HEK293 (cell line): Measurements from ENCODE around the gene PDE6H.

ENCODE experiments used
- CTCF ChIA-PET: fragments of 350-600 bp; formaldehyde crosslinking; extraction: SDS; loops from one replicate; lab custom pipeline; 2021; ENCODE audit warnings: antibody characterized with exemption; lab: Yijun Ruan, JAX
- POLR2A ChIA-PET: fragments of 300-600 bp; formaldehyde crosslinking; extraction: SDS; loops from one replicate; lab custom pipeline; 2020; ENCODE audit warnings: antibody characterized with exemption, inconsistent platforms; lab: Yijun Ruan, JAX
- H3K27ac ChIP-seq: fragments of 200-500 bp; sonication (Bioruptor generic); 2 replicates; pipeline ENCODE4 v1.5.1; 2014; ENCODE audit warnings: low read depth, low read length, control low read depth, inconsistent platforms; ENCODE audit errors: extremely low read depth
- H3K36me3 ChIP-seq, 2 experiments: fragments of 200-500 bp in 1 of 2; sonication (Bioruptor generic) in 1 of 2; 1 replicate in 1 of 2; 2 replicates in 1 of 2; pipeline ENCODE4 v1.5.1; 2014 to 2017; ENCODE audit warnings: inconsistent platforms in 2 of 2, low read length in 2 of 2; ENCODE audit not compliant: control insufficient read depth in 2 of 2, insufficient read depth in 1 of 2
- H3K4me1 ChIP-seq: fragments of 200-500 bp; sonication (Bioruptor generic); 2 replicates; pipeline ENCODE4 v1.5.1; 2014; ENCODE audit warnings: mild to moderate bottlenecking, low read length, inconsistent platforms; ENCODE audit not compliant: control insufficient read depth, insufficient read depth
- H3K4me3 ChIP-seq: 2 replicates; pipeline ENCODE4 v1.5.1; 2011; ENCODE audit warnings: low read depth, mild to moderate bottlenecking, control low read depth, low read length, moderate library complexity
- H3K9me3 ChIP-seq: fragments of 200-500 bp; sonication (Bioruptor generic); 2 replicates; pipeline ENCODE4 v1.5.1; 2014; ENCODE audit warnings: low read depth, low read length, inconsistent platforms; ENCODE audit not compliant: control insufficient read depth, insufficient read depth
- FEZF1 ChIP-seq: fragments of 450-650 bp; formaldehyde crosslinking; IDR thresholded peaks from 2 replicates; pipeline ENCODE4 v1.5.1; 2016; ENCODE audit warnings: missing biosample characterization, missing genetic modification characterization
- HOXC10 ChIP-seq: sonication (generic); formaldehyde crosslinking; IDR thresholded peaks from 2 replicates; pipeline ENCODE4 v1.8.1; 2023; ENCODE audit warnings: mild to moderate bottlenecking, missing genetic modification reagents
- IKZF3 ChIP-seq: fragments of 450-650 bp; IDR thresholded peaks from 2 replicates; pipeline ENCODE4 v1.5.0; 2018; ENCODE audit warnings: missing biosample characterization, mild to moderate bottlenecking, missing genetic modification characterization, moderate library complexity
- MZF1 ChIP-seq: fragments of 450-650 bp; formaldehyde crosslinking; IDR thresholded peaks from 2 replicates; pipeline ENCODE4 v1.5.1; 2017; ENCODE audit warnings: missing biosample characterization, missing genetic modification characterization, borderline replicate concordance
- PATZ1 ChIP-seq: fragments of 450-650 bp; formaldehyde crosslinking; IDR thresholded peaks from 2 replicates; pipeline ENCODE4 v1.5.1; 2016; ENCODE audit warnings: missing biosample characterization, missing genetic modification characterization
- SP7 ChIP-seq: fragments of 450-650 bp; formaldehyde crosslinking; IDR thresholded peaks from 2 replicates; pipeline ENCODE4 v1.5.1; 2016; ENCODE audit warnings: missing biosample characterization, missing genetic modification characterization
- ZBTB1 ChIP-seq: fragments of 450-650 bp; formaldehyde crosslinking; IDR thresholded peaks from 2 replicates; pipeline ENCODE4 v1.5.1; 2016; ENCODE audit warnings: missing biosample characterization, missing genetic modification characterization
- ZBTB44 ChIP-seq: fragments of 450-650 bp; IDR thresholded peaks from 2 replicates; pipeline ENCODE4 v1.5.1; 2018; ENCODE audit warnings: missing biosample characterization, mild to moderate bottlenecking, missing genetic modification characterization
- ZNF133 ChIP-seq: fragments of 450-650 bp; formaldehyde crosslinking; IDR thresholded peaks from 2 replicates; pipeline ENCODE4 v1.5.1; 2016; ENCODE audit warnings: missing biosample characterization, missing genetic modification characterization
- ZNF175 ChIP-seq: fragments of 450-650 bp; formaldehyde crosslinking; IDR thresholded peaks from 2 replicates; pipeline ENCODE4 v1.5.1; 2016; ENCODE audit warnings: missing biosample characterization, missing genetic modification characterization
- ZNF274 ChIP-seq, 2 experiments: fragments of 200-500 bp in 1 of 2; fragments of 450-650 bp in 1 of 2; sonication (Bioruptor generic) in 1 of 2; formaldehyde crosslinking in 1 of 2; IDR thresholded peaks; 2 replicates each; pipeline versions ENCODE4 v1.5.1 to v1.6.1; 2014 to 2016; ENCODE audit warnings: borderline replicate concordance in 1 of 2, inconsistent platforms in 1 of 2, low read length in 1 of 2, missing biosample characterization in 1 of 2, missing genetic modification characterization in 1 of 2
- ZNF280D ChIP-seq: fragments of 450-650 bp; formaldehyde crosslinking; IDR thresholded peaks from 2 replicates; pipeline ENCODE4 v1.5.1; 2016; ENCODE audit warnings: missing biosample characterization, missing genetic modification characterization
- ZNF302 ChIP-seq: fragments of 450-650 bp; formaldehyde crosslinking; IDR thresholded peaks from 2 replicates; pipeline ENCODE4 v1.5.1; 2016; ENCODE audit warnings: missing biosample characterization, missing genetic modification characterization, low read depth
- ZNF350 ChIP-seq: fragments of 450-650 bp; formaldehyde crosslinking; IDR thresholded peaks from 2 replicates; pipeline ENCODE4 v1.5.0; 2017; ENCODE audit warnings: missing biosample characterization, mild to moderate bottlenecking, missing genetic modification characterization
- ZNF366 ChIP-seq: fragments of 450-650 bp; formaldehyde crosslinking; conservative IDR thresholded peaks from 2 replicates; pipeline ENCODE4 v1.5.1; 2016; ENCODE audit warnings: missing biosample characterization, missing genetic modification characterization
- ZNF585B ChIP-seq: fragments of 450-650 bp; formaldehyde crosslinking; IDR thresholded peaks from 2 replicates; pipeline ENCODE4 v1.5.1; 2016; ENCODE audit warnings: missing biosample characterization, missing genetic modification characterization
- ZNF596 ChIP-seq: fragments of 450-650 bp; IDR thresholded peaks from 2 replicates; pipeline ENCODE4 v1.5.0; 2018; ENCODE audit warnings: missing biosample characterization, mild to moderate bottlenecking, missing genetic modification characterization, moderate library complexity
- ZNF677 ChIP-seq: fragments of 450-650 bp; IDR thresholded peaks from 2 replicates; pipeline ENCODE4 v1.5.0; 2018; ENCODE audit warnings: missing biosample characterization, mild to moderate bottlenecking, missing genetic modification characterization, moderate library complexity
- ZNF747 ChIP-seq: fragments of 450-650 bp; formaldehyde crosslinking; IDR thresholded peaks from 2 replicates; pipeline ENCODE4 v1.5.1; 2016; ENCODE audit warnings: missing biosample characterization, missing genetic modification characterization
- ZNF776 ChIP-seq: fragments of 450-650 bp; formaldehyde crosslinking; IDR thresholded peaks from 2 replicates; pipeline ENCODE4 v1.5.0; 2017; ENCODE audit warnings: missing biosample characterization, missing genetic modification characterization, borderline replicate concordance
- ZSCAN23 ChIP-seq: fragments of 450-650 bp; formaldehyde crosslinking; IDR thresholded peaks from 2 replicates; pipeline ENCODE4 v1.5.1; 2016; ENCODE audit warnings: missing biosample characterization, missing genetic modification characterization
- ZSCAN30 ChIP-seq: fragments of 450-650 bp; IDR thresholded peaks from 2 replicates; pipeline ENCODE4 v1.5.1; 2018; ENCODE audit warnings: missing biosample characterization, mild to moderate bottlenecking, missing genetic modification characterization, moderate library complexity

PDE6H gene

GRCh38 chr12:14950982-14951746 lies 21.7 kb upstream of the PDE6H start (continued):
- TF ChIP-seq ZNF280D (no peak), ZNF585B (no peak), HOXC10 (CRISPR knock-in tag) (no peak)

- ChIA-PET POLR2A (no interaction called here), CTCF (interaction anchor here (0.7 kb wide), 2 partner anchors 23 to 65 kb away, joined by 3 to 4 read pairs; no protein-coding TSS in a partner anchor)
- Histone ChIP-seq H3K4me3 (no peak overlapping the region), H3K27ac (no peak overlapping the region), H3K9me3 (no peaks in the 10 kb centered on the region), H3K4me1 (no peaks in the 10 kb centered on the region), H3K36me3 (no peaks in the 10 kb centered on the region)
- TF ChIP-seq ZNF747 (tag by site-specific recombination) (no peak), ZSCAN23 (tag by site-specific recombination) (no peak), ZNF274 (IDR thresholded peaks at IDR 0.05; ENCODE audit: low read length) (no peak), ZNF274 (tag by site-specific recombination; IDR thresholded peaks at IDR 0.05; ENCODE audit: borderline replicate concordance) (no peak), ZBTB1 (tag by site-specific recombination) (no peak), SP7 (tag by site-specific recombination) (no peak)
These were observed 21.0 kb upstream of the PDE6H start for GRCh38 chr12:14951851-14952250.

GRCh38 chr12:14952299-14952921 lies 20.4 kb upstream of the PDE6H start:
- Histone ChIP-seq H3K4me1 (no peaks in the 10 kb centered on the region), H3K27ac (no peak overlapping the region), H3K36me3 (no peaks in the 10 kb centered on the region), H3K4me3 (no peak overlapping the region), H3K9me3 (no peaks in the 10 kb centered on the region)
- ChIA-PET CTCF (interaction anchor here (0.7 kb wide), 2 partner anchors 24 to 65 kb away, joined by 3 to 4 read pairs; no protein-coding TSS in a partner anchor), POLR2A (no interaction called here)
- TF ChIP-seq MZF1 (tag by site-specific recombination) (no peak), IKZF3 (tag by site-specific recombination) (no peak), ZNF677 (tag by site-specific recombination) (no peak), ZNF776 (tag by site-specific recombination) (no peak), ZNF175 (no peak)

- H3K4me3 ChIP-seq, result no peak overlapping the region
- ChIA-PET CTCF (no interaction called here), POLR2A (no interaction called here)
- no peak overlapping the region for H3K27ac ChIP-seq
- H3K9me3 ChIP-seq, result no peaks in the 10 kb centered on the region
- H3K36me3 ChIP-seq, result no peaks in the 10 kb centered on the region
- H3K4me1 ChIP-seq, result no peaks in the 10 kb centered on the region
- TF ChIP-seq PATZ1 (tag by site-specific recombination) (no peak), ZNF366 (tag by site-specific recombination) (peak; percentile 77), ZSCAN30 (no peak), ZNF133 (tag by site-specific recombination) (no peak), ZNF302 (tag by site-specific recombination) (no peak), ZNF350 (tag by site-specific recombination) (no peak), FEZF1 (tag by site-specific recombination) (no peak), ZBTB44 (tag by site-specific recombination) (no peak), ZNF596 (tag by site-specific recombination) (peak; percentile 42; the same call in 1 of the 2 replicates)
These were observed 19.1 kb upstream of the PDE6H start for GRCh38 chr12:14953752-14954151.
